SJCRH30 (cell line): ENCODE results near the gene GLIPR1L2. TPM values are rescaled to one million over a fixed set of nuclear protein-coding genes. Genes with fewer than 3 reads are reported as not detected.
A peak's percentile ranks its signal among the peaks of the same experiment; 100 is the strongest.
"Not testable (repeated sequence)": the region's sequence is repeated elsewhere in the genome, so short reads cannot be mapped to it uniquely, and the experiment has no call there.

Source experiments
- DNase-seq, 2 experiments: peaks; one replicate each; pipeline ENCODE4 v3.0.0-alpha.2; 2015 to 2020
- H3K27ac ChIP-seq: fragments of 250-450 bp; sonication (Bioruptor Pico); 2 replicates; pipeline ENCODE4 v1.5.1; 2020; ENCODE audit warnings: mild to moderate bottlenecking, moderate library complexity
- H3K27me3 ChIP-seq: fragments of 250-450 bp; sonication (Bioruptor Pico); 2 replicates; pipeline ENCODE4 v1.5.1; 2020; ENCODE audit warnings: mild to moderate bottlenecking, moderate library complexity
- H3K36me3 ChIP-seq: fragments of 250-450 bp; sonication (Bioruptor Pico); 2 replicates; pipeline ENCODE4 v1.5.1; 2020; ENCODE audit warnings: mild to moderate bottlenecking, moderate library complexity
- H3K4me1 ChIP-seq: fragments of 250-450 bp; sonication (Bioruptor Pico); 2 replicates; pipeline ENCODE4 v1.5.1; 2020; ENCODE audit warnings: mild to moderate bottlenecking, moderate library complexity
- H3K4me3 ChIP-seq: fragments of 250-450 bp; sonication (Bioruptor Pico); 2 replicates; pipeline ENCODE4 v1.5.1; 2020; ENCODE audit warnings: mild to moderate bottlenecking, moderate library complexity
- H3K9me3 ChIP-seq: fragments of 250-450 bp; sonication (Bioruptor Pico); replicated peaks from 2 replicates; pipeline ENCODE4 v1.5.1; 2020; ENCODE audit warnings: mild to moderate bottlenecking, moderate library complexity
- total RNA-seq: library from RNA; depleted of rRNA; stranded (reverse); fragments of >200 nt; shearing (Covaris generic); gene quantifications from 2 replicates; pipeline ENCODE4 v1.2.3, GENCODE V29; 2014

Gene GLIPR1L2
- total RNA-seq, 1 experiment from 2014 or later: not detected

DNA sequence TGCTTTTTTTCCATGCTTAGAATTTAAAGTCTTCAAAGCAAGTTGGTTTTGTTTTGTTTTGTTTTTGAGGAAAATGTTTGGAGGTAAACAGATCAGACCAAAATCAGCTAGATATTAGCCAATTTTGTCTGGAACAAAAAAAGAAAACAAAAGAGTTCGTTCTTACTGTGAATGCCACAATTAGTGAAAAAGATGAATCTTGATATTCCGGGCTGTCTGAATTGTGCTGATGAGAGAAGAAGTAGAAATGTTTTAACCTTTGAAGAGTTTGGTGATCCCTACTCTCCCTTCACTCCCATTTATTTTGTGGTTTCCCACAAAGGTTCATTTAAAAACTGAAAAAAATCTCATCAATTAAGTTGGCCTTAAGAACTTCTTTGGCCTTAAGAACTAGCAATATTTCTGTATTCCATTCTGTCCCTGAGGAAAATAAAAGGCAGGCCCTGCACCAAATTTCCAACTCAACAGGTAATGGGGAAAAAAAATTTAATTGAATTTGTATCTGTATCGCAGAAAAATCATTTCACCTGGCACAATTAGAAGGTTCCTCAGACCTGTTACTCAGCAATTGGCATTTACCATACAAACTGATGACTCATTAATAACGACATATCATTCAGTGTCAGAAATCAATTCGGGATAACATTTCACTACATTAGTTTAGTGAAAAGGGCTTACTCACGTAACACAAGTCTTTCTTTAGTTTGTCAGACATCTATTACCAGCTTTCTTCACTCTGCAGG, 562 bp upstream of the GLIPR1L2 start:
- Histone ChIP-seq H3K36me3 (no peaks in the 10 kb centered on the region), H3K27me3 (no peaks in the 10 kb centered on the region), H3K9me3 (no peaks in the 10 kb centered on the region), H3K27ac (no peak overlapping the region), H3K4me3 (no peak overlapping the region), H3K4me1 (peaks cover 11% of the 10 kb centered on the region)
- no peak for DNase-seq

- DNase-seq: no peak
- H3K27me3 ChIP-seq: no peaks in the 10 kb centered on the region
- no peak overlapping the region for H3K27ac ChIP-seq
- no peaks in the 10 kb centered on the region for H3K36me3 ChIP-seq
- no peaks in the 10 kb centered on the region for H3K9me3 ChIP-seq
- H3K4me3 ChIP-seq: no peak overlapping the region
- H3K4me1 ChIP-seq: peaks cover 2% of the 10 kb centered on the region; the same call in 1 of the 2 replicates
Measured at GRCh38 chr12:75404231-75404630, 13.3 kb downstream of the GLIPR1L2 start.

- Histone ChIP-seq H3K27ac (no peak overlapping the region), H3K27me3 (no peaks in the 10 kb centered on the region), H3K9me3 (no peaks in the 10 kb centered on the region), H3K36me3 (no peaks in the 10 kb centered on the region), H3K4me1 (no peaks in the 10 kb centered on the region), H3K4me3 (no peak overlapping the region)
- no peak for DNase-seq
Measured at GRCh38 chr12:75407683-75408082, 16.8 kb downstream of the GLIPR1L2 start.

DNA sequence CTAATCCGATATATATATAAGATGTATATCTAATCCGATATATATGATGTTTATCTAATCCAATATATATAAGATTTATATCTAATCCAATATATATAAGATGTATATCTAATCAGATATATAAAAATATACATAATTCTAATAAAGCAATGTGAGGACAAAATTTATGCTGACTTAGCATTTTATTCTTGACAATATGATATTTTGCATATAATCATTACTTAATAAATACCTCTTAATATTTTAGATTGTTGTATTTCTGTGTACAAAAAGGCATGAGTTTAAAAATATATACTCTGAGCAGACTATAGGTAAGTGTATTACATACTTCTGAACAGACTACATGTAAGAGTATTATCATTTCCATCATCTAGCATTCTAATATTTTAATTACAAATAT, 18.9 kb downstream of the GLIPR1L2 start:
- Histone ChIP-seq H3K9me3 (no peaks in the 10 kb centered on the region), H3K4me3 (no peak overlapping the region), H3K27me3 (no peaks in the 10 kb centered on the region)

DNA sequence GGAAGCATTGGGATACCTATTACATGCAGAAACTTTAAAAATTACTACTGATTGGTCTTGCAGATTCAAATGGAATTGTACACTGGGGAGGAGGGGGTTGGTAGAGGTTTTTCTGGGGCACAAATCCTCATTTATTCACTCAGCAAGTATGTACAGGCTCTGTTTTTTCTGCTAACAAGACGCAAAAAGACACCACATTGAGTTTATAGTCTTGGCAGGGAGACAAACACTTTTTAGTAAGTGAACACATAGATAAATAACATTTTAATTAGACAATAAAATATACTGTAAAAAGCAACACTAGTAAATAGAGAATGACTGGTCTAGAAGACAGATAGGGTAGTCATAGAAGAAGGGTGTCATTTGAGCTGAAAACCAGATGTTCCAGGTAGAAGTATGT, 23.8 kb downstream of the GLIPR1L2 start:
- no peaks in the 10 kb centered on the region for H3K9me3 ChIP-seq
- H3K36me3 ChIP-seq: no peaks in the 10 kb centered on the region
- DNase-seq: no peak
- H3K27me3 ChIP-seq: no peaks in the 10 kb centered on the region
- no peak overlapping the region for H3K27ac ChIP-seq
- no peaks in the 10 kb centered on the region for H3K4me1 ChIP-seq
- no peak overlapping the region for H3K4me3 ChIP-seq

More for the DNA sequence above, 18.9 kb downstream of the GLIPR1L2 start:
- Histone ChIP-seq H3K27ac (no peak overlapping the region), H3K36me3 (no peaks in the 10 kb centered on the region), H3K4me1 (no peaks in the 10 kb centered on the region)
- no peak for DNase-seq

GRCh38 chr12:75419841-75420240, 29.0 kb downstream of the GLIPR1L2 start:
- Histone ChIP-seq H3K4me1 (no peaks in the 10 kb centered on the region), H3K27me3 (no peaks in the 10 kb centered on the region), H3K4me3 (no peak overlapping the region), H3K9me3 (no peaks in the 10 kb centered on the region), H3K27ac (no peak overlapping the region), H3K36me3 (no peaks in the 10 kb centered on the region)
- DNase-seq: no peak

DNA sequence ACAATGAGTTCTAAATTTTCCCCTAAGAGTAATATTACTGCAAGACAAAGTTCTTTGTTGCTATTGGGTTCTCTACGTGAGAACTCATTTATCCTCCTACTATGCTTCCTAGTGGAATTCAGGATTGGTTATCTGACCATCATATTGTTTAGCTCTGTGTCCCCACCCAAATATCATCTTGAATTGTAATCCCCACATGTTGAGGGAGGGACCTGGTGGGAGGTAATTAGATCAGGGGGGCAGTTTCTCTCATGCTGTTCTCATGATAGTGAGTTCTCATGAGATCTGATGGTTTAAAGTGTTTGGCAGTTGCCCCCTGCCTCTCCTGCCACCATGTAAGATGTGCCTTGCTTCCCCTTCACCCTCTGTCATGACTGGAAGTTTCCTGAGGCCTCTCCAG, 36.6 kb downstream of the GLIPR1L2 start:
- no peaks in the 10 kb centered on the region for H3K4me1 ChIP-seq
- no peak overlapping the region for H3K4me3 ChIP-seq
- H3K27me3 ChIP-seq: no peaks in the 10 kb centered on the region
- no peaks in the 10 kb centered on the region for H3K36me3 ChIP-seq
- H3K9me3 ChIP-seq: 0 out of 2 replicates have a peak, but pooled peaks cover 4% of the 10 kb centered on the region
- H3K27ac ChIP-seq: no peak overlapping the region
- DNase-seq: no peak

GRCh38 chr12:75428767-75429166, 37.9 kb downstream of the GLIPR1L2 start:
- Histone ChIP-seq H3K36me3 (no peaks in the 10 kb centered on the region), H3K27ac (no peak overlapping the region), H3K4me3 (no peak overlapping the region), H3K9me3 (0 out of 2 replicates have a peak, but pooled peaks cover 4% of the 10 kb centered on the region), H3K27me3 (no peaks in the 10 kb centered on the region), H3K4me1 (no peaks in the 10 kb centered on the region)
- DNase-seq: no peak

DNA sequence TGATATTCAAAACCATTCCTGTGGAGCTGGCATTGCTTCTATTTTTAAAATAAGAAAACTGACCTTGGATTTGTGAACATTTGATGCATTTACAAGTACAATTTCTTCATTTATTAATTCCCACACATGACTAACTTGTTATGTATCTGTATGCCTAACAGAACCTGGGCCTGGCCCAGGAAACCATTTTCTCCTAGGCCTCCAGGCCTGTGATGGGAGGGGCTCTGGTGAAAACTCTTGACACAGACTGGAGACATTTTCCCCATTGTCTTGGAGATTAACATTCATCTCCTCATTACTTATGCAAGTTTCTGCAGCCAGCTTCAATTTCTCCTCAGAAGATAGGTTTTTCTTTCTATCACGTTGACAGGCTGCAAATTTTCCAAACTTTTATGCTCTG, 42.0 kb downstream of the GLIPR1L2 start:
- H3K27me3 ChIP-seq: no peaks in the 10 kb centered on the region
- H3K9me3 ChIP-seq: no peaks in the 10 kb centered on the region; the same call in 1 of the 2 replicates
- no peaks in the 10 kb centered on the region for H3K4me1 ChIP-seq
- DNase-seq: no peak
- H3K36me3 ChIP-seq: no peaks in the 10 kb centered on the region
- H3K4me3 ChIP-seq: no peak overlapping the region
- H3K27ac ChIP-seq: no peak overlapping the region

DNA sequence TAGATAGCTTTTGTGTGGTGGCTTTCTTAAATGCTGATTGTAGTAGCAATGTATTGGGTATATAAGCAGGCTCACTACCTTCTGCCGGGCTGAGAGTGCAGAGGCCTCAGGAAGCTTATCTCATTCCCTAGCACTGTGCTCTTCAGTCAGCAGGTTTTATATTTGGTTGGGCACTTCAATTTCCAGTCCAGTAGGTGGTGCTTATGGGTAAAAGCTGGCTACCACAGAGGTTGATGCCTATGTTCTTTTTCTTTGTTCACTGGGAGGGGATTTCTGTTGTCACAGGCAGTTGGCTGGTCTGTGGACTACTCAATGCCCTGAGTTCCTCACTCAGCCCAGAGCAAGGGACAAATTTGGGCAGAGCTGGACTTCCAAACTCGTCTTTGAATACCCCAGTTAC, 46.7 kb downstream of the GLIPR1L2 start:
- no peaks in the 10 kb centered on the region for H3K4me1 ChIP-seq
- no peak overlapping the region for H3K4me3 ChIP-seq
- no peaks in the 10 kb centered on the region; the same call in 1 of the 2 replicates for H3K9me3 ChIP-seq
- no peak overlapping the region for H3K27ac ChIP-seq
- DNase-seq: peak in 1 of 2 experiments; percentile 3
- H3K27me3 ChIP-seq: no peaks in the 10 kb centered on the region
- no peaks in the 10 kb centered on the region for H3K36me3 ChIP-seq

DNA sequence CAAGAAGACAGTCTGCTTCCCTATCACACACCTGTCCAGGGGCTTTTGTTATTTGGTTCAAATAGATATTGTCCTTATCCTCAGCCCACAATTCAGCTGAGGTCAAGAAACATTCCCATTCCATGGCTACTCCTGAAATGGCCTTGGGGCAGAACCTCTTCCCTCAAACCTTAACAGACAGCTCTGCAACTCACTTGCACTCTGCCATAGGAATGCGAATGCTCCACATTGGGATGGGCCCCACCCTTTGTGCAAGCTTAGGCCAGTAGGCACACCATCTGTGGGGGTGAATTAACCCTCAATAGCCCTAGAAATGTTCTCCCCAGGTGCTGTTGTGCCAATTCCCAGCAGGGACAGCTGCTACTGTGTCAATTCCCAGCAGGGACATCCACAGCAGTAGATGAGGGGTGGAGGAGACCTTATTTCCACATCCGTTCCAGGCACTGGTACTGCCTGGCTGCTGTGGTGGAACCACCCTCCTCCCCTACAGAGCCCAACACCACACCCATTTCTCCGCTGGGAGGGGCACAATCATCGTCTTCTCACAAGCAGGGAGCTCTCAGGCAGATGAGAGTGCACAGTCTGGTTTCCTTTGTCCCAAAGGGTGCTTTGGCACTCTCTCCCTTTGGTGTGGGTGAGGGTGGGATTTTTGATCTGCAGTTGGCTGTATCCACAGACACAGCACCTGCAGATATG, 47.3 kb downstream of the GLIPR1L2 start:
- Histone ChIP-seq H3K4me1 (no peaks in the 10 kb centered on the region), H3K36me3 (no peaks in the 10 kb centered on the region), H3K27me3 (no peaks in the 10 kb centered on the region), H3K4me3 (no peak overlapping the region), H3K27ac (no peak overlapping the region), H3K9me3 (no peaks in the 10 kb centered on the region; the same call in 1 of the 2 replicates)
- no peak for DNase-seq

GRCh38 chr12:75439048-75439447, 48.2 kb downstream of the GLIPR1L2 start:
- no peak for DNase-seq
- no peak overlapping the region for H3K27ac ChIP-seq
- H3K9me3 ChIP-seq: no peaks in the 10 kb centered on the region; the same call in 1 of the 2 replicates
- no peaks in the 10 kb centered on the region for H3K4me1 ChIP-seq
- no peaks in the 10 kb centered on the region for H3K36me3 ChIP-seq
- no peaks in the 10 kb centered on the region for H3K27me3 ChIP-seq
- H3K4me3 ChIP-seq: no peak overlapping the region

- Histone ChIP-seq H3K27ac (no peak overlapping the region), H3K4me1 (no peaks in the 10 kb centered on the region), H3K9me3 (no peaks in the 10 kb centered on the region; the same call in 1 of the 2 replicates), H3K27me3 (no peaks in the 10 kb centered on the region), H3K36me3 (no peaks in the 10 kb centered on the region), H3K4me3 (no peak overlapping the region)
- no peak for DNase-seq
Measured at GRCh38 chr12:75439930-75440329, 49.0 kb downstream of the GLIPR1L2 start.

- H3K4me1 ChIP-seq, DNase-seq, H3K9me3 ChIP-seq, H3K36me3 ChIP-seq, H3K27me3 ChIP-seq, H3K27ac ChIP-seq, H3K4me3 ChIP-seq: not testable (repeated sequence)
Measured at GRCh38 chr12:75441687-75442449, 51.0 kb downstream of the GLIPR1L2 start.

- not testable (repeated sequence) for H3K9me3 ChIP-seq, DNase-seq, H3K27me3 ChIP-seq, H3K36me3 ChIP-seq, H3K4me3 ChIP-seq, H3K27ac ChIP-seq, H3K4me1 ChIP-seq
Measured at GRCh38 chr12:75442454-75442853, 51.6 kb downstream of the GLIPR1L2 start.
